ENCODE results near the gene C12orf76. TPM values are rescaled to one million over a fixed set of nuclear protein-coding genes. Genes with fewer than 3 reads are reported as not detected.

C12orf76 gene
- total and polyA plus RNA-seq, 10 of the 15 experiments (the other 5 are each of a cell fraction or from before 2014, with no cell fraction given): 3.6 to 20.4 (median 10.7) TPM

- no peak for FAIRE-seq
- H3K9me3 ChIP-seq (replicated peaks; ENCODE audit: control insufficient read depth, insufficient read depth, low read length): no peaks in the 10 kb centered on the region
- WGBS (ENCODE audit: insufficient coverage, insufficient replicate concordance, low lambda C conversion rate, missing lambda C conversion rate): 86% methylated on average over 4 of the region's 4 CpGs
- H2AFZ ChIP-seq (ENCODE audit: control insufficient read depth, low read depth, low read length): no peak overlapping the region
- no peak overlapping the region for H3K4me2 ChIP-seq (ENCODE audit: control insufficient read depth, insufficient read depth)
- in situ Hi-C loops (cut with MboI) (no loop called here), intact Hi-C loops (cut with micrococcal nuclease; ENCODE audit: unreplicated experiment) (loop anchor here (2.0 kb wide), 1 partner anchor 29 kb away; the partner anchor contains the start of gene C12orf76)
- H3K4me3 ChIP-seq: no peak overlapping the region
- no TSS peak for BruUV-seq (replicated peaks)
- POLR2A ChIA-PET: no interaction called here
- peaks cover 21% of the 10 kb centered on the region for H3K4me1 ChIP-seq (ENCODE audit: control insufficient read depth, insufficient read depth, low read length)
- RAD21 ChIA-PET (ENCODE audit: unreplicated experiment): no interaction called here
- H4K20me1 ChIP-seq (ENCODE audit: control insufficient read depth, insufficient read depth): no peaks in the 10 kb centered on the region
- H3K27me3 ChIP-seq (replicated peaks in 1 of 2; ENCODE audit: control insufficient read depth in 2 of 2, insufficient read depth in 2 of 2, low read length in 1 of 2): no peaks in the 10 kb centered on the region
- H3K36me3 ChIP-seq (ENCODE audit: control insufficient read depth in 2 of 2, insufficient read depth in 2 of 2, low read length in 1 of 2): no peaks in the 10 kb centered on the region
- no peaks in the 10 kb centered on the region for H3K79me2 ChIP-seq (ENCODE audit: control insufficient read depth, insufficient read depth, low read length)
- no peak for TF ChIP-seq RCOR1 (conservative IDR thresholded peaks at IDR 0.05; ENCODE audit: low read depth, low read length)
- TF ChIP-seq ATF3 (IDR thresholded peaks at IDR 0.05; ENCODE audit: borderline replicate concordance, extremely low read depth, low read depth, low read length): no peak
- TF ChIP-seq CUX1 (IDR thresholded peaks at IDR 0.05; ENCODE audit: insufficient replicate concordance, low read depth, low read length): no peak
- H3K9ac ChIP-seq (ENCODE audit: control insufficient read depth, insufficient read depth, low read length): no peak overlapping the region
- DNase-seq (ENCODE audit: low read depth, low spot score): no peak
- SMC1A ChIA-PET (ENCODE audit: uncharacterized antibody, unreplicated experiment): no interaction called here
- H3K27ac ChIP-seq (ENCODE audit: control insufficient read depth, insufficient read depth): no peak overlapping the region
- CTCF ChIA-PET: interaction anchor here (0.5 to 1.4 kb wide), 2 partner anchors 14 to 670 kb away, joined by 3 read pairs; no protein-coding TSS in a partner anchor
- no peak for ATAC-seq
Observed at GRCh38 chr12:110077800-110078199, 29.5 kb upstream of the C12orf76 start.

Measured in GM12878 (cell line).